ENCODE results near the gene PHF1. TPM values are rescaled to one million over a fixed set of nuclear protein-coding genes. Genes with fewer than 3 reads are reported as not detected.
"Not testable (repeated sequence)": the region's sequence is repeated elsewhere in the genome, so short reads cannot be mapped to it uniquely, and the experiment has no call there.

The PHF1 gene
- total RNA-seq, 1 donor from 2014 or later: 73.2 TPM

- Histone ChIP-seq H3K27ac (no peak overlapping the region), H3K4me3 (no peak overlapping the region), H3K27me3 (no peaks in the 10 kb centered on the region), H3K4me1 (peaks cover 39% of the 10 kb centered on the region), H3K9me3 (no peaks in the 10 kb centered on the region), H3K36me3 (no peaks in the 10 kb centered on the region)
- intact Hi-C loops (cut with DNase I): no loop called here
- no peak for TF ChIP-seq POLR2AphosphoS5 (IDR thresholded peaks at IDR 0.05; ENCODE audit: insufficient read depth in 1 of 2, low read depth in 1 of 2)
- TF ChIP-seq POLR2A (IDR thresholded peaks at IDR 0.05): no peak
- no peak for TF ChIP-seq CTCF (IDR thresholded peaks at IDR 0.05)
- DNase-seq (ENCODE audit: extremely low spot score in 2 of 2): no peak
These were observed 38.2 kb upstream of the PHF1 start for GRCh38 chr6:33372526-33373123.

DNA sequence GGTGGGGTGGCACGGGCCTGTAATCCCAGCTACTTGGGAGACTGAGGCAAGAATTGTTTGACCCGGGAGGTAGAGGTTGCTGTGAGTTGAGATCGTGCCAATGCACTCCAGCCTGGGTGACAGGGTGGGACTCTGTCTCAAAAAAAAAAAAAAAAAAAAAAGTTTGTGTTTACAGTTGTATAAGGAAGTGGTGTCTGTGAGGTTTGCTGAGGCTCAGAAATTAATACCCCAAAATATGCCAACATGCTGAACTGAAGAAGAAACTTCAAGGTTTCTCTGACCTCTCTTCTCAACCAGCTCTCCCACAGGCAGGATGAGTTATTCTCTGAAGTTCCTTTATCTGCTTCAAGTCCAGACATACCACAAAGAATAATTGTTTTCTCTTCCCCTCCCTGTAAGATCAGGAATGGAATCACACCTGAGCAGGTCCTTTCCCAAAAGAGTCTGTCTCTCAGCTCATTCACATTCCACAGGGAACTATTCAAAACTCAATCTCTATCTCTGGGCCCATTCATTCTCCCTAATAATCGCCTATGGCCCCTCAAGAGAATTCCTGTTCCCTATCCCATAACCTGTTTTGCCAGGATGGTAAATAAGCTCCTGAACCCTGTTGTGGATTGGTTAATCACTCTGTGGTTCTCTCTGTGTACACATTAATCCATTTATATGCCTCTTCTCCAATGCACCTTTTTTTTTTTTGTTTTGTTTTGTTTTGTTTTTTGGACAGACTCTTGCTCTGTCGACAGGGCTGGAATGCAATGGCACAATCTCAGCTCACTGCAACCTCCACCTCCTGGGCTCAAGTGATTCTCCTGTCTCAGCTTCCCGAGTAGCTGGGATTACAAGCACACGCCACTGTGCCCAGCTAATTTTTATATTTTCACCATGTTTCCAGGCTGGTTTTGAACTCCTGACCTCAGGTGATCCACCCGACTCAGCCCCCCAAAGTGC lies 36.6 kb upstream of the PHF1 start:
- no peaks in the 10 kb centered on the region for H3K36me3 ChIP-seq
- no peak overlapping the region for H3K4me3 ChIP-seq
- H3K27me3 ChIP-seq: no peaks in the 10 kb centered on the region
- no peaks in the 10 kb centered on the region for H3K9me3 ChIP-seq
- peak overlapping the region; percentile 85 for H3K27ac ChIP-seq
- TF ChIP-seq POLR2AphosphoS5 (IDR thresholded peaks at IDR 0.05; ENCODE audit: insufficient read depth in 1 of 2, low read depth in 1 of 2) (no peak), CTCF (IDR thresholded peaks at IDR 0.05) (no peak), POLR2A (IDR thresholded peaks at IDR 0.05) (no peak)
- peaks cover 39% of the 10 kb centered on the region for H3K4me1 ChIP-seq
- intact Hi-C loops (cut with DNase I): no loop called here
- DNase-seq (ENCODE audit: extremely low spot score in 2 of 2): no peak

DNA sequence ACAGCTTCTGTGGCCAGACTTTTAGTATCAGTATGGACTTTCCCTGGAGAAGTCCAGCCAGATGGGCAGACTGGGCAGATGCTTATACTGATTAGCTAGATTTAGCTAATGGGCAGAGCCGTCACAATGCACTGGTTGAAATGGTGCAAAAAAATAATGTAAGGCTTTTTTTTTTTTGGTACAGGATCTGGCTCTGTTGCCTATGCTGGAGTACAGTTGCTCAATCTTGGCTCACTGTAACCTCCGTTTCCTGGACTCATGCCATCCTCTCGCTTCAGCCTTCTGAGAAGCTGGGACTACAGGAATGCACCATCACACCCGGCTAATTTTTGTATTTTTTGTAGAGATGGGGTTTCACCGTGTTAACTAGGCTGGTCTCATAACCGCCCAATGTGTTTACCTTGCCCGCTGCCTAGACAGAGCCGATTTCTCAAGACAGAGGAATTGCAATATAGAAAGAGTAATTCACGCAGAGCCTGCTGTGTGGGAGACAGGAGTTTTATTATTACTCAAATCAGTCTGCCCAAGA lies 35.6 kb upstream of the PHF1 start:
- Histone ChIP-seq H3K4me3 (no peak overlapping the region), H3K27ac (peak overlapping the region; percentile 85), H3K9me3 (no peaks in the 10 kb centered on the region), H3K36me3 (no peaks in the 10 kb centered on the region), H3K4me1 (peaks cover 39% of the 10 kb centered on the region), H3K27me3 (no peaks in the 10 kb centered on the region)
- intact Hi-C loops (cut with DNase I): no loop called here
- TF ChIP-seq POLR2A (IDR thresholded peaks at IDR 0.05): no peak
- peak in 1 of 2 donors; percentile 51 for TF ChIP-seq POLR2AphosphoS5 (IDR thresholded peaks at IDR 0.05; ENCODE audit: insufficient read depth in 1 of 2, low read depth in 1 of 2)
- DNase-seq (ENCODE audit: extremely low spot score in 2 of 2): no peak

DNA sequence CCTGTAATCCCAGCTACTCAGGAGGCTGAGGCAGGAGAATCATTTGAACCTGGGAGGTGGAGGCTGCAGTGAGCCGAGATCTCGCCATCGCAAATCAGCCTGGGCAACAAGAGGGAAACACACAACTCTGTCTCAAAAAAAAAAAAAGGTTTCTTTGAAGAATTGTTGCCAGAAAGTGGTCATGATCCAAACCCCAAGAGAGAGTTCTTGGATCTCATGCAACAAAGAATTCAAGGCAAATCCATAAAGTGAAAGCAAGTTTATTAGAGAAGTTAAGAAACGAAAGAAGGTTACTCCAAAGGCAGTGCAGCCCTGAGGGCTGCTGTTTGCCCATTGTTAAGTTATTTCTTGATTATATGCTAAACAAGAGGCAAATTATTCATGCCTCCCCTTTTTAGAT lies 33.6 kb upstream of the PHF1 start:
- Histone ChIP-seq H3K4me3 (no peak overlapping the region), H3K4me1 (peaks cover 39% of the 10 kb centered on the region), H3K27ac (peak overlapping the region; percentile 85), H3K27me3 (no peaks in the 10 kb centered on the region), H3K36me3 (no peaks in the 10 kb centered on the region), H3K9me3 (no peaks in the 10 kb centered on the region)
- DNase-seq (ENCODE audit: extremely low spot score in 2 of 2): no peak
- TF ChIP-seq POLR2AphosphoS5 (IDR thresholded peaks at IDR 0.05; ENCODE audit: insufficient read depth in 1 of 2, low read depth in 1 of 2): no peak
- TF ChIP-seq CTCF (IDR thresholded peaks at IDR 0.05): no peak
- no peak for TF ChIP-seq POLR2A (IDR thresholded peaks at IDR 0.05)
- intact Hi-C loops (cut with DNase I): no loop called here

DNA sequence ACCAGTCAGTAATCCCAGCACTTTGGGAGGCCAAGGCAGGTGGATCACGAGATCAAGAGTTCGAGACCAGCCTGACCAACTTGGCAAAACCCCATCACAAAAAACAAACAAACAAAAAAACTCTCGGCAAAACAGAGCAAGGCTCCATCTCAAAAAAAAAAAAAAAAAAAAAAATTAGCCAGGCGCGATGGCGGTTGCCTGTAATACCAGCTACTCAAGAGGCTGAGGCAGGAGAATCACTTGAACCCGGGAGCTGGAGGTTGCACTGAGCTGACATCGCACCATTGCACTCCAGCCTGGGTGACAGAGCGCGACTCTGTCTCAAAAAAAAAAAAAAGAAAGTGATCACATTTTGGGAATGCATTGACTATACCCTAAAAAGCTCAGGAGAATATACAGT lies 31.6 kb upstream of the PHF1 start:
- H3K36me3 ChIP-seq; DNase-seq (ENCODE audit: extremely low spot score in 2 of 2); H3K27ac ChIP-seq; intact Hi-C loops (cut with DNase I); H3K9me3 ChIP-seq; H3K4me3 ChIP-seq; H3K27me3 ChIP-seq: not testable (repeated sequence)
- peaks cover 35% of the 10 kb centered on the region for H3K4me1 ChIP-seq

All from vagina (tissue), 2 donors.